Activated CD4-positive, alpha-beta T cell treated with anti-CD3 and anti-CD28 coated beads for 48 hours (primary cell): Measurements from ENCODE around the gene ANKS6.

Source experiments
- DNase-seq: peaks from one replicate; pipeline ENCODE4 v3.0.0-alpha.2; 2020

The ANKS6 gene

GRCh38 chr9:98811051-98811650, 14.8 kb upstream of the ANKS6 start:
- no peak for DNase-seq

GRCh38 chr9:98810102-98810842, 13.9 kb upstream of the ANKS6 start:
- no peak for DNase-seq

- no peak for DNase-seq
Observed at GRCh38 chr9:98809311-98810101, 13.2 kb upstream of the ANKS6 start.

GRCh38 chr9:98808875-98809274, 12.5 kb upstream of the ANKS6 start:
- no peak for DNase-seq

GRCh38 chr9:98808411-98808815, 12.1 kb upstream of the ANKS6 start:
- DNase-seq: no peak

GRCh38 chr9:98807814-98808195, 11.4 kb upstream of the ANKS6 start:
- DNase-seq: peak; percentile 46

- peak; percentile 60 for DNase-seq
Observed at GRCh38 chr9:98807070-98807813, 10.9 kb upstream of the ANKS6 start, which contains the start of gene GALNT12. Gene GALNT12 (plus strand): TSS chr9:98807670. CDS start chr9:98807699, 29 bp downstream.

- no peak for DNase-seq
Observed at GRCh38 chr9:98806394-98807035, 10.2 kb upstream of the ANKS6 start.

- DNase-seq: no peak
Observed at GRCh38 chr9:98805506-98806272, 9.3 kb upstream of the ANKS6 start.

GRCh38 chr9:98804083-98804482, 7.7 kb upstream of the ANKS6 start:
- no peak for DNase-seq

- no peak for DNase-seq
Observed at GRCh38 chr9:98801969-98802371, 5.6 kb upstream of the ANKS6 start.

- no peak for DNase-seq
Observed at GRCh38 chr9:98801561-98801960, 5.2 kb upstream of the ANKS6 start.

GRCh38 chr9:98798254-98798653, 1.9 kb upstream of the ANKS6 start:
- no peak for DNase-seq

GRCh38 chr9:98797491-98797890, 1.1 kb upstream of the ANKS6 start:
- no peak for DNase-seq

GRCh38 chr9:98795970-98796363, 388 bp downstream of the ANKS6 start:
- DNase-seq: peak; percentile 23

GRCh38 chr9:98795295-98795955, 930 bp downstream of the ANKS6 start:
- DNase-seq: no peak

GRCh38 chr9:98794802-98795201, 1.6 kb downstream of the ANKS6 start:
- no peak for DNase-seq

- DNase-seq: no peak
Observed at GRCh38 chr9:98793031-98793430, 3.3 kb downstream of the ANKS6 start.

GRCh38 chr9:98791608-98792490, 4.5 kb downstream of the ANKS6 start:
- no peak for DNase-seq
